PC-3 (cell line): Measurements from ENCODE around the gene NELFA.

Experiments
- EZH2 ChIP-seq: fragments of 300-600 bp; sonication (generic); IDR thresholded peaks from one replicate; pipeline ENCODE4 v1.6.1; 2017; ENCODE audit warnings: antibody characterized with exemption, mild to moderate bottlenecking, low read length; ENCODE audit not compliant: unreplicated experiment
- EZH2phosphoT487 ChIP-seq: fragments of 300-600 bp; sonication (generic); IDR thresholded peaks from 2 replicates; pipeline ENCODE4 v1.6.1; 2018; ENCODE audit warnings: mild to moderate bottlenecking, antibody characterized with exemption, low read length, borderline replicate concordance
- TF ChIP-seq, protein P1 (sequence below): fragments of 300-600 bp; sonication (generic); conservative IDR thresholded peaks from 2 replicates; pipeline ENCODE4 v1.5.1; 2017; ENCODE audit warnings: antibody characterized with exemption, low read depth, mild to moderate bottlenecking, low read length

DNA sequence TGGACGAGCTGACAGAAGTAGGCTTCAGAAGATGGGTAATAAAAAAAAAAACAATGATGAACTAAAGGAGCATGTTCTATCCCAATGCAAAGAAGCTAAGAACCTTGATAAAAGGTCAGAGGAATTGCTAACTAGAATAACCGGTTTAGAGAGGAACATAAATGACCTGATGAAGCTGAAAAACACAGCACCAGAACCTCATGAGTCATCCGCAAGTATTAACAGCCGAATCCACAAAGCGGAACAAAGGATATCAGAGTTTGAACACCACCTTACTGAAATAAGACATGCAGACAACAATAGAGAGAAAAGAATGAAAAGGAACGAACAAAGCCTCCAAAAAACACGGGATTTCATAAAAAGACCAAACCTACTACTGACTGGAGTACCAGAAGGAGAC, 10.5 kb downstream of the NELFA start:
- TF ChIP-seq, protein P1, sequence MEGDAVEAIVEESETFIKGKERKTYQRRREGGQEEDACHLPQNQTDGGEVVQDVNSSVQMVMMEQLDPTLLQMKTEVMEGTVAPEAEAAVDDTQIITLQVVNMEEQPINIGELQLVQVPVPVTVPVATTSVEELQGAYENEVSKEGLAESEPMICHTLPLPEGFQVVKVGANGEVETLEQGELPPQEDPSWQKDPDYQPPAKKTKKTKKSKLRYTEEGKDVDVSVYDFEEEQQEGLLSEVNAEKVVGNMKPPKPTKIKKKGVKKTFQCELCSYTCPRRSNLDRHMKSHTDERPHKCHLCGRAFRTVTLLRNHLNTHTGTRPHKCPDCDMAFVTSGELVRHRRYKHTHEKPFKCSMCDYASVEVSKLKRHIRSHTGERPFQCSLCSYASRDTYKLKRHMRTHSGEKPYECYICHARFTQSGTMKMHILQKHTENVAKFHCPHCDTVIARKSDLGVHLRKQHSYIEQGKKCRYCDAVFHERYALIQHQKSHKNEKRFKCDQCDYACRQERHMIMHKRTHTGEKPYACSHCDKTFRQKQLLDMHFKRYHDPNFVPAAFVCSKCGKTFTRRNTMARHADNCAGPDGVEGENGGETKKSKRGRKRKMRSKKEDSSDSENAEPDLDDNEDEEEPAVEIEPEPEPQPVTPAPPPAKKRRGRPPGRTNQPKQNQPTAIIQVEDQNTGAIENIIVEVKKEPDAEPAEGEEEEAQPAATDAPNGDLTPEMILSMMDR = no peak
- no peak for TF ChIP-seq EZH2
- no peak for TF ChIP-seq EZH2phosphoT487
